Measurements from ENCODE around the gene LSM3. TPM values are rescaled to one million over a fixed set of nuclear protein-coding genes. Genes with fewer than 3 reads are reported as not detected.

Gene LSM3
- total RNA-seq, 1 experiment from 2014 or later = 17.4 TPM

DNA sequence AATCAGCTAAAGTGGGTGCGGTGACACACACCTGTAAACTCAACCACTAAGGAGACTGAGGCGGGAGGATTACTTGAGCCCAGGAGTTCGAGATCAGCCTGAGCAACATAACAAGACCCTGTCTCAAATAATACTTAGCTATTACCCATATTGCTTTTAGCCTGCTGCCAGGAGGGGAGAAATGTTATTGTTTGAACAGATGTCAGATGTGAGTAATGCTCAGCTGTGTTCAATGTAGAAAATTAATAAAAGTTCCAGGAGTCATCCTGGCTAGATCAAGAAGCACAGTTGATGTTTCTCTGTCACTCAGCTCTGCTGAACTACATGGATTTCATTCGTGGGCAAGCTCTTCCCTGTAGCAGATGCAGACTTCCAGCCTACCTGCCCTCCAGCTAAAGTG lies 22.2 kb downstream of the LSM3 start:
- DNase-seq (ENCODE audit: low read depth, low spot score) (no peak), ATAC-seq (no peak)
- RAD21 ChIA-PET (ENCODE audit: low non-redundant PET in 1 of 2, low total read pairs in 2 of 2, uncharacterized antibody in 2 of 2, unreplicated experiment in 2 of 2) = no interaction called here
- Histone ChIP-seq H3K27ac (ENCODE audit: low read depth, low read length) (no peak overlapping the region), H3K9ac (ENCODE audit: low read length) (no peak overlapping the region), H3K4me1 (ENCODE audit: control insufficient read depth in 1 of 2, insufficient read depth in 2 of 2, low read length in 2 of 2) (no peaks in the 10 kb centered on the region), H3K79me2 (ENCODE audit: insufficient read depth, low read length) (no peaks in the 10 kb centered on the region; the same call in none of the 2 replicates), H4K20me1 (ENCODE audit: insufficient read depth) (no peaks in the 10 kb centered on the region), H3K9me3 (ENCODE audit: control insufficient read depth in 1 of 2, insufficient read depth in 1 of 2, low read depth in 1 of 2, low read length in 2 of 2) (no peaks in the 10 kb centered on the region), H3K36me3 (ENCODE audit: control insufficient read depth in 1 of 2, insufficient read depth in 2 of 2, low read length in 2 of 2) (peaks cover 0 to 5% of the 10 kb centered on the region in 2 experiments; a peak in 2 of 4 replicates), H3K4me3 (replicated peaks in 1 of 2; ENCODE audit: low read depth in 1 of 2, low read length in 2 of 2) (no peak overlapping the region), H2AFZ (ENCODE audit: low read depth, low read length, poor library complexity, severe bottlenecking) (no peak overlapping the region), H3K4me2 (ENCODE audit: low read length) (no peak overlapping the region), H3K9me2 (ENCODE audit: insufficient read depth) (no peaks in the 10 kb centered on the region), H3K27me3 (ENCODE audit: insufficient read depth, low read length) (no peaks in the 10 kb centered on the region)
- no TSS peak for BruUV-seq (replicated peaks)
- intact Hi-C loops (cut with micrococcal nuclease) = loop anchor here (10.0 kb wide), 1 partner anchor 724 kb away; no protein-coding TSS in a partner anchor
- POLR2A ChIA-PET = interaction anchor here (0.6 to 1.5 kb wide), 2 partner anchors 16 to 22 kb away, joined by 3 to 4 read pairs; partner anchors contain the start of genes LSM3 and XPC
- CTCF ChIA-PET = interaction anchor here (0.5 to 1.1 kb wide), 3 partner anchors 9 to 304 kb away, joined by 3 to 4 read pairs (median 3); no protein-coding TSS in a partner anchor
- TF ChIP-seq ZNF274 (IDR thresholded peaks at IDR 0.05; ENCODE audit: low read depth, low read length) (no peak), CEBPB (IDR thresholded peaks at IDR 0.05; ENCODE audit: low read depth) (no peak), FOSL1 (IDR thresholded peaks at IDR 0.05; ENCODE audit: low read depth) (no peak), RAD21 (IDR thresholded peaks at IDR 0.05; ENCODE audit: low read depth) (no peak), SP1 (IDR thresholded peaks at IDR 0.05; ENCODE audit: low read depth) (no peak), EZH2 (IDR thresholded peaks at IDR 0.05) (no peak)
- TF ChIP-seq, protein P1, sequence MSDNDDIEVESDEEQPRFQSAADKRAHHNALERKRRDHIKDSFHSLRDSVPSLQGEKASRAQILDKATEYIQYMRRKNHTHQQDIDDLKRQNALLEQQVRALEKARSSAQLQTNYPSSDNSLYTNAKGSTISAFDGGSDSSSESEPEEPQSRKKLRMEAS (IDR thresholded peaks at IDR 0.05) = no peak

DNA sequence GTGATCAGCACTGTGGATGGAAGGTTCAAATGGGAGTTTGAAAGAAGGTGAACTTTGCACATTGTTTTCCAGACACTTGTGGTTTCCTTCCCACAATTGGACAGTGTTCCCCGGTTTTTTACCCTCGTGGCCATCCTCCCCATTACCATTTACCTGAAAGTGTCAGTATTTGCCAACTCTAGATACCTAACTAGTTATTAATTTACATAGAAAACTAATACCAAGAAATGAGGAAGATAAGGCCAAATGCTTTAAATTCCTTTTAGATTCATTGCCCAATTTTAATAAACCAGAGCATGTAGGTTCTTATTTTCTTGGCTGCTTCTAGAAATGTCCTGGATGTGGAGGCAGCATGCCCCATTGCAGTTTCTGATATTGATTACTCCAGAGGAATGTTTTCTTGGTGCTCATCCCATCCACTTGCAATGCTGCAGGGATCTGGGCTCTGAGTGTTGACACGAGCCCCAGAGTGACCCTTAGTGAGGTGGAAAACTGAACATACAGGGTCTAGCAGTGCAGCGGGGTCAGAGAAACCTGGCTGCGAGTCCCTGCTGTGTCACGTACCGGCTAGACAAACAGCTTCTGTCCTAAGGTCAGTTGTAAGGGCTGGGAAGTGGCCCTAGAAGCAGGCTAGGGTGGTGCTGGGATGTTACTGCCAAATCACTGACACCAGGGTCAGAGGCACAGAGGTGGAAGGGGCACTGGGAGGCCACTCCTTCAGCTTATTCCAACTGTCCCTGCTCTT lies 23.5 kb downstream of the LSM3 start:
- RAD21 ChIA-PET (ENCODE audit: low non-redundant PET in 1 of 2, low total read pairs in 2 of 2, uncharacterized antibody in 2 of 2, unreplicated experiment in 2 of 2) = no interaction called here
- POLR2A ChIA-PET = interaction anchor here (1.5 kb wide), 1 partner anchor 24 kb away, joined by 4 read pairs; the partner anchor contains the start of genes LSM3 and XPC
- no TSS peak for BruUV-seq (replicated peaks)
- intact Hi-C loops (cut with micrococcal nuclease) = loop anchor here (2.0 to 10.0 kb wide), 3 partner anchors 259 to 723 kb away; no protein-coding TSS in a partner anchor
- ATAC-seq (no peak), DNase-seq (ENCODE audit: low read depth, low spot score) (no peak)
- Histone ChIP-seq H3K9me2 (ENCODE audit: insufficient read depth) (no peaks in the 10 kb centered on the region), H2AFZ (ENCODE audit: low read depth, low read length, poor library complexity, severe bottlenecking) (no peak overlapping the region), H3K27ac (ENCODE audit: low read depth, low read length) (no peak overlapping the region), H3K27me3 (ENCODE audit: insufficient read depth, low read length) (no peaks in the 10 kb centered on the region), H3K4me1 (ENCODE audit: control insufficient read depth in 1 of 2, insufficient read depth in 2 of 2, low read length in 2 of 2) (no peaks in the 10 kb centered on the region), H3K36me3 (ENCODE audit: control insufficient read depth in 1 of 2, insufficient read depth in 2 of 2, low read length in 2 of 2) (peaks cover 0 to 5% of the 10 kb centered on the region in 2 experiments; a peak in 2 of 4 replicates), H3K9me3 (ENCODE audit: control insufficient read depth in 1 of 2, insufficient read depth in 1 of 2, low read depth in 1 of 2, low read length in 2 of 2) (no peaks in the 10 kb centered on the region), H4K20me1 (ENCODE audit: insufficient read depth) (no peaks in the 10 kb centered on the region), H3K4me2 (ENCODE audit: low read length) (no peak overlapping the region), H3K9ac (ENCODE audit: low read length) (no peak overlapping the region), H3K79me2 (ENCODE audit: insufficient read depth, low read length) (no peaks in the 10 kb centered on the region; the same call in 1 of the 2 replicates), H3K4me3 (replicated peaks in 1 of 2; ENCODE audit: low read depth in 1 of 2, low read length in 2 of 2) (no peak overlapping the region)
- CTCF ChIA-PET = no interaction called here
- no peak for TF ChIP-seq POLR2AphosphoS5 (IDR thresholded peaks at IDR 0.05; ENCODE audit: low read depth, low read length)
- no peak for TF ChIP-seq FOSL1 (IDR thresholded peaks at IDR 0.05; ENCODE audit: low read depth)
- no peak for TF ChIP-seq EGR1 (IDR thresholded peaks at IDR 0.05; ENCODE audit: low read depth)
- no peak for TF ChIP-seq CEBPB (IDR thresholded peaks at IDR 0.05; ENCODE audit: low read depth)
- no peak for TF ChIP-seq ELF1 (IDR thresholded peaks at IDR 0.05; ENCODE audit: borderline replicate concordance, low read depth)
- no peak for TF ChIP-seq CBX3 (IDR thresholded peaks at IDR 0.05; ENCODE audit: low read depth)
- no peak for TF ChIP-seq SIN3A (IDR thresholded peaks at IDR 0.05; ENCODE audit: low read depth)
- TF ChIP-seq JUND (IDR thresholded peaks at IDR 0.05) = no peak
- TF ChIP-seq RAD21 (IDR thresholded peaks at IDR 0.05; ENCODE audit: low read depth) = no peak
- TF ChIP-seq SRF (IDR thresholded peaks at IDR 0.05; ENCODE audit: low read depth) = no peak

All from HCT116 (cell line).